K562 (cell line): ENCODE results near the gene NUPR1. TPM values are rescaled to one million over a fixed set of nuclear protein-coding genes. Genes with fewer than 3 reads are reported as not detected.
A peak's percentile ranks its signal among the peaks of the same experiment; 100 is the strongest.

Experiments used
- AFF1 ChIP-seq, 2 experiments: fragments of 450-650 bp; IDR thresholded peaks; 2 replicates each; pipeline ENCODE4 v1.6.1; 2018; ENCODE audit warnings: mild to moderate bottlenecking in 2 of 2, low read depth in 1 of 2; ENCODE audit not compliant: partially characterized antibody in 2 of 2
- CBFA2T3 ChIP-seq: fragments of 450-650 bp; IDR thresholded peaks from 2 replicates; pipeline ENCODE4 v1.6.1; 2017
- DLX4 ChIP-seq: fragments of 250-450 bp; sonication (Bioruptor Pico); IDR thresholded peaks from 2 replicates; pipeline ENCODE4 v1.6.1; 2021; ENCODE audit warnings: mild to moderate bottlenecking
- EP300 ChIP-seq: IDR thresholded peaks from 2 replicates; pipeline ENCODE4 v1.6.1; 2012; ENCODE audit warnings: low read length, improper control_type of control experiment
- FOSL1 ChIP-seq: fragments of 200-800 bp; sonication (Bioruptor generic); conservative IDR thresholded peaks from 2 replicates; pipeline ENCODE4 v1.6.1; 2016; ENCODE audit warnings: missing genetic modification characterization, missing compliant biosample characterization
- HMBOX1 ChIP-seq: sonication (generic); IDR thresholded peaks from 2 replicates; pipeline ENCODE4 v1.6.1; 2016
- HNRNPK ChIP-seq: fragments of 200-400 bp; formaldehyde crosslinking; IDR thresholded peaks from one replicate; pipeline ENCODE4 v1.6.1; 2018; ENCODE audit warnings: mild to moderate bottlenecking, low read depth, low read length; ENCODE audit not compliant: poor library complexity, severe bottlenecking
- ILF3 ChIP-seq: fragments of 450-650 bp; IDR thresholded peaks from 2 replicates; pipeline ENCODE4 v1.6.1; 2018; ENCODE audit warnings: antibody characterized with exemption, mild to moderate bottlenecking, moderate library complexity, borderline replicate concordance
- KDM2B ChIP-seq: fragments of 250-450 bp; sonication (Bioruptor Pico); IDR thresholded peaks from 2 replicates; pipeline ENCODE4 v1.8.0; 2021; ENCODE audit warnings: mild to moderate bottlenecking, moderate library complexity
- NR2C1 ChIP-seq, 2 experiments: fragments of 450-650 bp; IDR thresholded peaks; 2 replicates each; pipeline ENCODE4 v1.6.1; 2017; ENCODE audit warnings: mild to moderate bottlenecking in 2 of 2, antibody characterized with exemption in 1 of 2, inconsistent platforms in 1 of 2, missing compliant biosample characterization in 1 of 2, missing genetic modification characterization in 1 of 2
- PRMT5 ChIP-seq: sonication (generic); formaldehyde crosslinking; IDR thresholded peaks from 2 replicates; pipeline ENCODE4 v1.5.0; 2020; ENCODE audit warnings: missing genetic modification reagents
- SMAD2 ChIP-seq: fragments of 150-350 bp; IDR thresholded peaks from 2 replicates; pipeline ENCODE4 v1.6.1; 2014; ENCODE audit warnings: low read depth, mild to moderate bottlenecking, low read length
- SMARCC2 ChIP-seq: fragments of 450-650 bp; IDR thresholded peaks from 2 replicates; pipeline ENCODE4 v1.6.1; 2017; ENCODE audit warnings: antibody characterized with exemption, moderate library complexity, mild to moderate bottlenecking, low read depth
- SRSF7 ChIP-seq: fragments of 200-400 bp; formaldehyde crosslinking; optimal IDR thresholded peaks from 2 replicates; pipeline ENCODE3; 2017; ENCODE audit warnings: mild to moderate bottlenecking, low read depth, low read length
- STAT5A ChIP-seq: IDR thresholded peaks from 2 replicates; pipeline ENCODE4 v1.6.1; 2012; ENCODE audit warnings: low read length, inconsistent platforms, borderline replicate concordance
- SUPT5H ChIP-seq: fragments of 450-650 bp; IDR thresholded peaks from 2 replicates; pipeline ENCODE4 v1.6.1; 2016
- TAF7 ChIP-seq: fragments of 450-650 bp; IDR thresholded peaks from 2 replicates; pipeline ENCODE4 v1.6.1; 2016; ENCODE audit warnings: missing genetic modification characterization, missing compliant biosample characterization
- USF2 ChIP-seq: sonication (generic); formaldehyde crosslinking; IDR thresholded peaks from 2 replicates; pipeline ENCODE4 v1.5.0; 2020; ENCODE audit warnings: missing genetic modification reagents
- ZBTB5 ChIP-seq: fragments of 450-650 bp; IDR thresholded peaks from 2 replicates; pipeline ENCODE4 v1.6.1; 2017; ENCODE audit warnings: antibody characterized with exemption
- ZFP36 ChIP-seq: fragments of 150-350 bp; IDR thresholded peaks from 2 replicates; pipeline ENCODE4 v1.6.1; 2018; ENCODE audit warnings: low read length, low read depth; ENCODE audit not compliant: partially characterized antibody
- ZNF79 ChIP-seq: fragments of 250-450 bp; sonication (Bioruptor Pico); IDR thresholded peaks from 2 replicates; pipeline ENCODE4 v1.4.0; 2020; ENCODE audit warnings: low read depth, mild to moderate bottlenecking, moderate library complexity
- polyA plus RNA-seq, 8 experiments: library from polyadenylated mRNA; depleted of rRNA in 4 of 8; stranded (reverse) in 5 of 8; unstranded in 3 of 8; fragments of >200 nt; fragmentation: Nextera tagmentation in 2 of 8; fragmentation: Illumina TruSeq in 1 of 8; extraction: Ambion mirVana in 2 of 8; extraction: Trizol in 1 of 8; gene quantifications; 2 replicates each; pipeline versions ENCODE4 v1.2.1 to v1.2.3, GENCODE V29; 2011 to 2014; ENCODE audit warnings: inconsistent platforms in 1 of 8, missing spikeins in 1 of 8
- total RNA-seq, 7 experiments: library from RNA; depleted of rRNA in 6 of 7; stranded (reverse); fragments of >200 nt in 6 of 7; fragmentation: Illumina TruSeq in 2 of 7; extraction: Trizol in 2 of 7; gene quantifications; 2 replicates each; pipeline versions ENCODE4 v1.2.1 to v1.2.3, GENCODE V29; 2011 to 2021; ENCODE audit warnings: low replicate concordance in 1 of 7

The NUPR1 gene
- total and polyA plus RNA-seq, 9 of the 15 experiments (the other 6 are each of a cell fraction or from before 2014, with no cell fraction given), result 0.07 to 1.5 (median 0.27) TPM

GRCh38 chr16:28491970-28492474 is 46.8 kb downstream of the NUPR1 start, which contains the start of gene CLN3 (continued):
- TF ChIP-seq AFF1 (IDR thresholded peaks at IDR 0.05; ENCODE audit: low read depth in 1 of 2, partially characterized antibody in 2 of 2), result peak in 1 of 2 experiments; percentile 94
- no peak for TF ChIP-seq SUPT5H
- peak; percentile 35 for TF ChIP-seq FOSL1 (tag)
- no peak for TF ChIP-seq DLX4 (CRISPR knock-in tag)
- TF ChIP-seq ZFP36, result no peak
- TF ChIP-seq STAT5A, result no peak
- peak; percentile 78 for TF ChIP-seq NR2C1 (IDR thresholded peaks at IDR 0.05)
- TF ChIP-seq NR2C1 (tag; IDR thresholded peaks at IDR 0.05), result peak; percentile 84
- no peak for TF ChIP-seq ZBTB5
- TF ChIP-seq SRSF7, result no peak
- TF ChIP-seq ILF3, result no peak
- 0 out of 2 replicates have a peak, but pooled peaks have one; percentile 39 for TF ChIP-seq ZNF79 (CRISPR knock-in tag)
- no peak for TF ChIP-seq CBFA2T3
- TF ChIP-seq SMAD2, result no peak
- no peak for TF ChIP-seq SMARCC2
- TF ChIP-seq KDM2B (CRISPR knock-in tag), result no peak
- peak; percentile 98 for TF ChIP-seq USF2 (CRISPR knock-in tag)
- no peak for TF ChIP-seq PRMT5 (CRISPR knock-in tag)
- TF ChIP-seq EP300, result peak; percentile 61
- TF ChIP-seq HMBOX1, result no peak
- TF ChIP-seq TAF7 (tag), result peak; percentile 58; the same call in 1 of the 2 replicates
- no peak for TF ChIP-seq HNRNPK
